Peyer's patch (tissue), 4 donors: Measurements from ENCODE around the gene CES5A.

Experiments
- POLR2A ChIP-seq, 2 donors: fragments of 450-650 bp; IDR thresholded peaks; one replicate each; pipeline ENCODE4 v1.5.1; 2017; ENCODE audit warnings: antibody characterized with exemption in 2 of 2, mild to moderate bottlenecking in 2 of 2, moderate library complexity in 2 of 2
- TF ChIP-seq, protein P1 (sequence below), 6 experiments: fragments of 450-650 bp in 4 of 6; fragments of 200-600 bp in 2 of 6; sonication (generic) in 1 of 6; IDR thresholded peaks; one replicate each; pipeline ENCODE4 v1.5.1; 2017 to 2019; ENCODE audit warnings: antibody characterized with exemption in 6 of 6, mild to moderate bottlenecking in 3 of 6, moderate library complexity in 1 of 6

DNA sequence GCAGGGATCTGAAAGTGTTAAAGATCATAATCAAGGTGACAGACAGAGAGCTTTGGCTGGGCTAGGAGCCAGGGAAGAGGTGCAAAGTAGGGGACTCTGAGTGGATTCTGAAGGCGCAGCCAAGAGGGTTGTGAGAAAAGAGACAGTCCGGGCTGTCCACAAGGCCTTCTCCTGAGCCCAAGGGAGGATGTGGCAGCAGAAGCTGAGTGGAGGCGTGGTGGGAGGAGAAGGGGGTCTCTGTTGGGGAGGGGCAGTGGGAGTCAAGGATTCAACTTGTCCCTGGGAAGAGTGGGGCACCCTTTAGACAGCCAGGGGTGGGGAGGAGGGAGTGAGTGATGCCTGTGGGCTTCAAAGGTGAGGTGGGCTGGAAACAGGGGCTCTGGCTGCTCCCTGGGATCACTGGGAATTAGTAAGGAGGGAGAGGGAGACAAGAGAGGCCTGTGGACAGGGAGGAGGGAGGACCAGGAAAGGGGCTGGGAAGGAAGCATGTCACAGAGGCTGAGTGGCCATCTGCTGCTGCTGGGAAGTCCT lies 52.8 kb downstream of the CES5A start:
- TF ChIP-seq, protein P1, sequence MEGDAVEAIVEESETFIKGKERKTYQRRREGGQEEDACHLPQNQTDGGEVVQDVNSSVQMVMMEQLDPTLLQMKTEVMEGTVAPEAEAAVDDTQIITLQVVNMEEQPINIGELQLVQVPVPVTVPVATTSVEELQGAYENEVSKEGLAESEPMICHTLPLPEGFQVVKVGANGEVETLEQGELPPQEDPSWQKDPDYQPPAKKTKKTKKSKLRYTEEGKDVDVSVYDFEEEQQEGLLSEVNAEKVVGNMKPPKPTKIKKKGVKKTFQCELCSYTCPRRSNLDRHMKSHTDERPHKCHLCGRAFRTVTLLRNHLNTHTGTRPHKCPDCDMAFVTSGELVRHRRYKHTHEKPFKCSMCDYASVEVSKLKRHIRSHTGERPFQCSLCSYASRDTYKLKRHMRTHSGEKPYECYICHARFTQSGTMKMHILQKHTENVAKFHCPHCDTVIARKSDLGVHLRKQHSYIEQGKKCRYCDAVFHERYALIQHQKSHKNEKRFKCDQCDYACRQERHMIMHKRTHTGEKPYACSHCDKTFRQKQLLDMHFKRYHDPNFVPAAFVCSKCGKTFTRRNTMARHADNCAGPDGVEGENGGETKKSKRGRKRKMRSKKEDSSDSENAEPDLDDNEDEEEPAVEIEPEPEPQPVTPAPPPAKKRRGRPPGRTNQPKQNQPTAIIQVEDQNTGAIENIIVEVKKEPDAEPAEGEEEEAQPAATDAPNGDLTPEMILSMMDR (IDR thresholded peaks at IDR 0.05): no peak
- TF ChIP-seq POLR2A (IDR thresholded peaks at IDR 0.05): no peak
